Vagina (tissue), 2 donors: ENCODE data around the gene COPB2. TPM values are rescaled to one million over a fixed set of nuclear protein-coding genes. Genes with fewer than 3 reads are reported as not detected.

ENCODE experiments used
- DNase-seq, 2 donors: peaks; one replicate each; pipeline ENCODE4 v3.0.0-alpha.2; 2017; ENCODE audit errors: extremely low spot score in 2 of 2
- H3K27ac ChIP-seq: fragments of 200-600 bp; sonication (generic); one replicate; pipeline ENCODE4 v1.5.1; 2019
- H3K27me3 ChIP-seq: fragments of 200-600 bp; sonication (generic); one replicate; pipeline ENCODE4 v1.5.1; 2019
- H3K36me3 ChIP-seq, 2 donors: fragments of 200-600 bp; sonication (generic); one replicate each; pipeline ENCODE4 v1.5.1; 2017 to 2019
- H3K4me1 ChIP-seq: fragments of 200-600 bp; sonication (generic); one replicate; pipeline ENCODE4 v1.5.1; 2019
- H3K4me3 ChIP-seq, 2 donors: fragments of 200-600 bp; sonication (generic); 1 replicate in 1 of 2; 2 replicates in 1 of 2; pipeline ENCODE4 v1.5.1; 2016 to 2019
- H3K9me3 ChIP-seq: fragments of 200-600 bp; sonication (generic); one replicate; pipeline ENCODE4 v1.5.1; 2019
- POLR2A ChIP-seq, 2 donors: fragments of 450-650 bp; IDR thresholded peaks; one replicate each; pipeline ENCODE4 v1.6.1; 2017; ENCODE audit warnings: antibody characterized with exemption in 2 of 2, mild to moderate bottlenecking in 2 of 2, moderate library complexity in 2 of 2
- POLR2AphosphoS5 ChIP-seq, 2 donors: sonication (generic); formaldehyde crosslinking; IDR thresholded peaks; one replicate each; pipeline ENCODE4 v1.9.0; 2017; ENCODE audit warnings: antibody characterized with exemption in 2 of 2, mild to moderate bottlenecking in 2 of 2, low read depth in 1 of 2; ENCODE audit not compliant: insufficient read depth in 1 of 2
- intact Hi-C: fragments of 100-400 bp; cut with DNase I; formaldehyde crosslinking; loops from one replicate; pipeline ENCODE4 v1.15.1; 2023
- total RNA-seq: library from RNA; depleted of rRNA; stranded (reverse); fragments of >200 nt; gene quantifications from one replicate; pipeline ENCODE4 v1.2.3, GENCODE V29; 2016
- TF ChIP-seq, protein P1 (sequence below), 3 experiments: fragments of 450-650 bp in 2 of 3; fragments of 200-600 bp in 1 of 3; sonication (generic) in 1 of 3; IDR thresholded peaks; one replicate each; pipeline ENCODE4 v1.5.1; 2017 to 2019; ENCODE audit warnings: antibody characterized with exemption in 3 of 3, mild to moderate bottlenecking in 2 of 3, moderate library complexity in 2 of 3

Gene COPB2
- total RNA-seq, 1 donor from 2014 or later, result 67.0 TPM

DNA sequence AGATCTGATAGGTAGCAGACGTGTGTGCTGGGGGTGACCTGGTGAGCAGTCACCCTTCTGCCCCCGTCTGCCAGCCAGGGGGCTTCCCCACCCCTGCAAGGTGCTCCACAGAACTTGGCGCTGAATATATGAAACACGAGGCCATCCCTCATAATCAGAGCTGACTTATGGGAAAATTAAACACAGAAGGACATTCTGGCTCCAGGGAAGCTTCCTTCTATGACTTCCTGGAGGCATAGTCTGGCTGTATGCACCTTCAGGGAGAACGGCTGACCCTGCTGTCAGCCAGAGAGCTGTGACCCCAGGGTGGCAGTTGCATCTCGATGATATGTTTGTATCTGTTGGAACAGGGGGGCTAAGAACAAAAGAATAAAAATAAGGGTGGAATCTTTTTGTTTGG lies 72.2 kb downstream of the COPB2 start:
- DNase-seq, result no peak
- Histone ChIP-seq H3K9me3 (no peaks in the 10 kb centered on the region), H3K27ac (no peak overlapping the region), H3K4me1 (no peaks in the 10 kb centered on the region), H3K4me3 (no peak overlapping the region), H3K36me3 (no peaks in the 10 kb centered on the region), H3K27me3 (no peaks in the 10 kb centered on the region)
- intact Hi-C loops, result no loop called here
- no peak for TF ChIP-seq POLR2AphosphoS5 (IDR thresholded peaks at IDR 0.05; ENCODE audit: insufficient read depth in 1 of 2, low read depth in 1 of 2)
- TF ChIP-seq, protein P1, sequence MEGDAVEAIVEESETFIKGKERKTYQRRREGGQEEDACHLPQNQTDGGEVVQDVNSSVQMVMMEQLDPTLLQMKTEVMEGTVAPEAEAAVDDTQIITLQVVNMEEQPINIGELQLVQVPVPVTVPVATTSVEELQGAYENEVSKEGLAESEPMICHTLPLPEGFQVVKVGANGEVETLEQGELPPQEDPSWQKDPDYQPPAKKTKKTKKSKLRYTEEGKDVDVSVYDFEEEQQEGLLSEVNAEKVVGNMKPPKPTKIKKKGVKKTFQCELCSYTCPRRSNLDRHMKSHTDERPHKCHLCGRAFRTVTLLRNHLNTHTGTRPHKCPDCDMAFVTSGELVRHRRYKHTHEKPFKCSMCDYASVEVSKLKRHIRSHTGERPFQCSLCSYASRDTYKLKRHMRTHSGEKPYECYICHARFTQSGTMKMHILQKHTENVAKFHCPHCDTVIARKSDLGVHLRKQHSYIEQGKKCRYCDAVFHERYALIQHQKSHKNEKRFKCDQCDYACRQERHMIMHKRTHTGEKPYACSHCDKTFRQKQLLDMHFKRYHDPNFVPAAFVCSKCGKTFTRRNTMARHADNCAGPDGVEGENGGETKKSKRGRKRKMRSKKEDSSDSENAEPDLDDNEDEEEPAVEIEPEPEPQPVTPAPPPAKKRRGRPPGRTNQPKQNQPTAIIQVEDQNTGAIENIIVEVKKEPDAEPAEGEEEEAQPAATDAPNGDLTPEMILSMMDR (IDR thresholded peaks at IDR 0.05), result no peak
- no peak for TF ChIP-seq POLR2A (IDR thresholded peaks at IDR 0.05)

DNA sequence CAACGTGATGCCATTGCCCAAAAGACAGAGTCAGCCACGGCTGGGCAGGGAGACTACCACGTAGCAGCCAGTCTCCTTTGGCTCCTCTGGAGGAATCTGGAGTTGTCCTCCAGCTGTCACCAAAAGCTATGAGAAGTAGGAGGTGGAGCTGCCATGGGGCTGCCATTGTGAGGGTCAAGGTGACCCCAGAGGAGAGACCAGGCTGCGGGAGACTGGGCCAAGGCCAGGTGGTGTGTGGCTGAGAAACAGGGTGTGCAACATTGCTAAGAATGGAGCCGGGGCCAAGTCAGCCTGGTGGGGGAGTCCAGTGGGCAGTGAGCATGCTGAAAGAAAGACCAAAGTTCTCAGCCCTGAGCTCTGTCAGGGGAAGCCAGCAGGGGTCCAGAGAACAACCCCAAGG lies 75.5 kb downstream of the COPB2 start:
- Histone ChIP-seq H3K9me3 (no peaks in the 10 kb centered on the region), H3K27ac (no peak overlapping the region), H3K36me3 (no peaks in the 10 kb centered on the region), H3K4me1 (peaks cover 18% of the 10 kb centered on the region), H3K27me3 (no peaks in the 10 kb centered on the region), H3K4me3 (no peak overlapping the region)
- TF ChIP-seq, protein P1 (IDR thresholded peaks at IDR 0.05), result no peak
- no peak for TF ChIP-seq POLR2A (IDR thresholded peaks at IDR 0.05)
- no peak for TF ChIP-seq POLR2AphosphoS5 (IDR thresholded peaks at IDR 0.05; ENCODE audit: insufficient read depth in 1 of 2, low read depth in 1 of 2)
- intact Hi-C loops, result no loop called here
- no peak for DNase-seq

DNA sequence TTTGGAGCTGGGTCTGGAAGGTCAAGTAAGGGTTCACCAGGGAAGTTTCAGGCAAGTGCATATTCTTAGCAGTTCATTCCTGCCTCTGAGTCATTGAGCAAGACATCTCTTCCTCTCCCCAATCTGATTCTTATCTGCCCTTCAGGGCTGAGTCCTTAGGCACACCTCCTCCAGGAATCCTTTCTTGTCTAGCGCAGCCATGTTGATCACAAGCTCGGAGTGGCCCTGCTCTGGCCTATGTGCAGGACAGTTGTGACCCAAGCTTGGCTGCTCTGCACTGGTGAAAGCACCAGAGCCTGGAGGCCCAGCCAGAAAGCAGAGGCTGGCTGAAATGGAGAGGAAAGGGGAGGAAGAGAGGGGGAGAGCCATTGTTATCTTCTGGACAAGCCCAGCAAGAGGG lies 76.5 kb downstream of the COPB2 start:
- H3K27ac ChIP-seq, result no peak overlapping the region
- H3K4me1 ChIP-seq, result peaks cover 27% of the 10 kb centered on the region
- DNase-seq, result no peak
- TF ChIP-seq POLR2AphosphoS5 (IDR thresholded peaks at IDR 0.05; ENCODE audit: insufficient read depth in 1 of 2, low read depth in 1 of 2), result no peak
- TF ChIP-seq, protein P1 (IDR thresholded peaks at IDR 0.05), result no peak
- TF ChIP-seq POLR2A (IDR thresholded peaks at IDR 0.05), result no peak
- H3K9me3 ChIP-seq, result no peaks in the 10 kb centered on the region
- H3K27me3 ChIP-seq, result no peaks in the 10 kb centered on the region
- intact Hi-C loops, result no loop called here
- no peaks in the 10 kb centered on the region for H3K36me3 ChIP-seq
- H3K4me3 ChIP-seq, result no peak overlapping the region

DNA sequence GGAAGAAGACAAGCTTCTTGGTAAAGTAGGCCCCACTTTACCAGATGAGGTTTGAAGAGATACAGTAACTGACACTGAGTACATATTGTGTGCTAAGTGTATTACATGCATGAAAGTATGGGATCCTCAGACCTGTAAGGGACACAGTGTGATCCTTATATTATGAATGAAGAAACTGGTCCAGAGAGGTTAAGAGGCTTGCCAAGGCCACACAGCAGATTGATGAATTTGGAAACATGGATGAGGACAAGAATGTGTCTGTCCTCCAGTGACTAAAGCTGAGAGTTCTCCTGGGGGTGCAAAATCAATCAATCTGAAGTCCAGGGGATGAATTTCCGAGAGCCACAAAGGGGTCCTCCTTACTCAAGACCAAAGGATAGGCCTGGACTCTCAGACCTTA lies 77.0 kb downstream of the COPB2 start:
- Histone ChIP-seq H3K36me3 (no peaks in the 10 kb centered on the region), H3K4me1 (peaks cover 31% of the 10 kb centered on the region), H3K27ac (no peak overlapping the region), H3K9me3 (no peaks in the 10 kb centered on the region), H3K4me3 (no peak overlapping the region), H3K27me3 (no peaks in the 10 kb centered on the region)
- DNase-seq, result no peak
- intact Hi-C loops, result no loop called here
- TF ChIP-seq POLR2A (IDR thresholded peaks at IDR 0.05) (no peak), POLR2AphosphoS5 (IDR thresholded peaks at IDR 0.05; ENCODE audit: insufficient read depth in 1 of 2, low read depth in 1 of 2) (no peak)
- TF ChIP-seq, protein P1 (IDR thresholded peaks at IDR 0.05), result no peak

DNA sequence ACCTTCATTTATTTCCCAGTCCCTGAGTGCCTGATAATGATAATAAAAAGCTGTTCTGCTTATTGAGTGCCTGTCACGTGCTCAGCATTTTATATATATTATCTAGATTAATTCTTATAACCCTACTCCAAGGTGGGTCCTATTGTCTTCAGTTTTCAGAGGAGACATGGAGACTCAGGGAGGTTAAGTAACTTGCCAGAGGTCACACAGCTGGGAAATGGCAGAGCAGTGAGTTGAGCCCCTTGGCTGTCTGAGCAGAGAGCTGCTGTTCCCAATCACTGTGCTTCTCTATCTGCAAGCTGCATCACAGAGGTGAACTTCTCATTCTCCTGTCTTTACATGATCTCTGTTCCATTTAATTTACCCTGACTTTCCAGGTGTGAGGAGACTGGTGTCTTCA lies 77.9 kb downstream of the COPB2 start:
- Histone ChIP-seq H3K4me1 (peaks cover 31% of the 10 kb centered on the region), H3K36me3 (no peaks in the 10 kb centered on the region), H3K27ac (no peak overlapping the region), H3K27me3 (no peaks in the 10 kb centered on the region), H3K9me3 (no peaks in the 10 kb centered on the region), H3K4me3 (no peak overlapping the region)
- intact Hi-C loops, result no loop called here
- no peak for DNase-seq
- TF ChIP-seq, protein P1 (IDR thresholded peaks at IDR 0.05), result no peak
- TF ChIP-seq POLR2AphosphoS5 (IDR thresholded peaks at IDR 0.05; ENCODE audit: insufficient read depth in 1 of 2, low read depth in 1 of 2) (no peak), POLR2A (IDR thresholded peaks at IDR 0.05) (no peak)
